ENCODE measurements around the gene IQGAP3. TPM values are rescaled to one million over a fixed set of nuclear protein-coding genes. Genes with fewer than 3 reads are reported as not detected.

IQGAP3 gene
- polyA plus RNA-seq, 3 donors: 0.03 to 0.24 TPM; not detected in 1

DNA sequence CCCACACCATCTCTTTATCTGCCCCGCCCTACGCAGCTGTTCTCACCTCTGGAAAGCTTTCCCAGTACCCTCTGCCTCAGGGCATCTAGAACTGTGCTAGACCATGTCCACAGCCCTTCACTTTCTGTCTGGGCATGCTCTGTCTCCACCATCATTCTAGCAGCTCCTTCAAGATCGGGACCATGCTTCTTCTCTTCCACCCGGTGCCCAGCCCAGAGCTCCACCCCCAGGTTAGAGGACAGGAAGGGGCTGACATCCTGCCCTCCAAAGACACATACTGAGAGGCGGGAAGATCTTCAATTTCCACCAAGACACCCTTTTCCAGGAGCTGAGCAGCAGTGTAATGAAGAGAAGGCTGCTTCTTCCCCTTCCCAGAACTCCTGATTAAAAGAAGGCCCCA, 44.1 kb downstream of the IQGAP3 start:
- H3K27ac Mint-ChIP-seq: peak overlapping the region in 3 of 7 donors; percentile 23 to 52 (median 46)
- H3K36me3 Mint-ChIP-seq: peaks cover 33 to 54% of the 10 kb centered on the region in 2 donors
- peak overlapping the region in 1 of 2 donors; percentile 14 for H3K4me3 Mint-ChIP-seq
- Histone ChIP-seq H3K4me3 (replicated peaks in 1 of 3; ENCODE audit: low read depth in 2 of 3, low read length in 3 of 3) (no peak overlapping the region), H4K20me1 (ENCODE audit: insufficient read depth, low read length) (no peaks in the 10 kb centered on the region), H3K36me3 (replicated peaks in 1 of 2; ENCODE audit: control insufficient read depth in 1 of 2, insufficient read depth in 2 of 2, low read length in 2 of 2) (peaks cover 15 to 36% of the 10 kb centered on the region in 2 donors), H3K79me2 (ENCODE audit: insufficient read depth, low read length) (peaks cover 4% of the 10 kb centered on the region), H3K4me2 (replicated peaks; ENCODE audit: extremely low read depth, low read length, poor library complexity, severe bottlenecking) (no peak overlapping the region), H3K9ac (ENCODE audit: insufficient read depth, low read length, poor library complexity, severe bottlenecking) (no peak overlapping the region), H3K27me3 (ENCODE audit: control insufficient read depth in 2 of 2, insufficient read depth in 2 of 2, low read length in 2 of 2) (no peaks in the 10 kb centered on the region), H3K27ac (ENCODE audit: low read depth in 1 of 2, low read length in 2 of 2) (peak overlapping the region in 1 of 2 donors; percentile 53), H3K4me1 (ENCODE audit: control insufficient read depth in 1 of 2, insufficient read depth in 2 of 2, low read length in 2 of 2) (peaks cover 40 to 53% of the 10 kb centered on the region in 2 donors), H2AFZ (ENCODE audit: insufficient read depth, low read depth, low read length, poor library complexity, severe bottlenecking) (peak overlapping the region; percentile 61), H3K9me3 (replicated peaks in 1 of 2; ENCODE audit: control insufficient read depth in 1 of 2, insufficient read depth in 1 of 2, low read length in 2 of 2) (no peaks in the 10 kb centered on the region)
- H3K4me1 Mint-ChIP-seq: peaks cover 47% of the 10 kb centered on the region
- TF ChIP-seq, protein P1, sequence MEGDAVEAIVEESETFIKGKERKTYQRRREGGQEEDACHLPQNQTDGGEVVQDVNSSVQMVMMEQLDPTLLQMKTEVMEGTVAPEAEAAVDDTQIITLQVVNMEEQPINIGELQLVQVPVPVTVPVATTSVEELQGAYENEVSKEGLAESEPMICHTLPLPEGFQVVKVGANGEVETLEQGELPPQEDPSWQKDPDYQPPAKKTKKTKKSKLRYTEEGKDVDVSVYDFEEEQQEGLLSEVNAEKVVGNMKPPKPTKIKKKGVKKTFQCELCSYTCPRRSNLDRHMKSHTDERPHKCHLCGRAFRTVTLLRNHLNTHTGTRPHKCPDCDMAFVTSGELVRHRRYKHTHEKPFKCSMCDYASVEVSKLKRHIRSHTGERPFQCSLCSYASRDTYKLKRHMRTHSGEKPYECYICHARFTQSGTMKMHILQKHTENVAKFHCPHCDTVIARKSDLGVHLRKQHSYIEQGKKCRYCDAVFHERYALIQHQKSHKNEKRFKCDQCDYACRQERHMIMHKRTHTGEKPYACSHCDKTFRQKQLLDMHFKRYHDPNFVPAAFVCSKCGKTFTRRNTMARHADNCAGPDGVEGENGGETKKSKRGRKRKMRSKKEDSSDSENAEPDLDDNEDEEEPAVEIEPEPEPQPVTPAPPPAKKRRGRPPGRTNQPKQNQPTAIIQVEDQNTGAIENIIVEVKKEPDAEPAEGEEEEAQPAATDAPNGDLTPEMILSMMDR (IDR thresholded peaks at IDR 0.05): no peak
- no peak for DNase-seq
- intact Hi-C loops (cut with micrococcal nuclease): loop anchor here (5.0 kb wide), 3 partner anchors 36 to 41 kb away; no protein-coding TSS in a partner anchor
- peaks cover 0 to 3% (median 0%) of the 10 kb centered on the region in 3 donors for H3K27me3 Mint-ChIP-seq (ENCODE audit: low read depth in 3 of 3)
- no peaks in the 10 kb centered on the region for H3K9me3 Mint-ChIP-seq
- 83% methylated on average over 3 of the region's 5 CpGs for WGBS (ENCODE audit: insufficient coverage)

DNA sequence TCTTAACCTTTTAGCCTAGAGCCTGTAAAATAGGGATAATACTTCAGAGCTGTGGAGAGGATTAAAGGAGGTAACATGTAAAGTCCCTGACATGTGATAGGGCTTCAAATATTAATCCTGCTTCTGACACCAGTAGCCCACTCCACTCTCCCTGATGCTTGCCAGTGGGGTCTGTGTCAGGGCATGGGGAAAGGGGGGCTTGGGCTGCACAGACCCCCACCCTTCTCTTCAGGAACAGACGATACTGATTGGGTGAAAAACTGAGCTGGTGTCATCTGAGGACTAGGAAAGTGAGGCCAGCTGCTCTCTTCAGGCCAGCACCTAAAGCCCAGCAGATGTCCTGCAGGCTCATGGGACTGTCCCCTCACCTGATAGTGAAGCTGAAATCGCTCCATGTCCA, 44.8 kb downstream of the IQGAP3 start:
- Mint-ChIP-seq H3K27me3 (ENCODE audit: low read depth in 3 of 3) (no peaks in the 10 kb centered on the region), H3K27ac (peak overlapping the region in 3 of 7 donors; percentile 23 to 36 (median 26)), H3K4me1 (peaks cover 47% of the 10 kb centered on the region), H3K9me3 (no peaks in the 10 kb centered on the region), H3K36me3 (peaks cover 28 to 48% of the 10 kb centered on the region in 2 donors), H3K4me3 (peak overlapping the region in 1 of 2 donors; percentile 30)
- no peaks in the 10 kb centered on the region for H3K27me3 ChIP-seq (ENCODE audit: control insufficient read depth in 2 of 2, insufficient read depth in 2 of 2, low read length in 2 of 2)
- 100% methylated on average over 1 of the region's 2 CpGs for WGBS (ENCODE audit: insufficient coverage)
- H3K79me2 ChIP-seq (ENCODE audit: insufficient read depth, low read length): peaks cover 4% of the 10 kb centered on the region
- H3K4me2 ChIP-seq (replicated peaks; ENCODE audit: extremely low read depth, low read length, poor library complexity, severe bottlenecking): no peak overlapping the region
- no peaks in the 10 kb centered on the region for H3K9me3 ChIP-seq (replicated peaks in 1 of 2; ENCODE audit: control insufficient read depth in 1 of 2, insufficient read depth in 1 of 2, low read length in 2 of 2)
- peak overlapping the region in 1 of 2 donors; percentile 53 for H3K27ac ChIP-seq (ENCODE audit: low read depth in 1 of 2, low read length in 2 of 2)
- H3K4me3 ChIP-seq (replicated peaks in 1 of 3; ENCODE audit: low read depth in 2 of 3, low read length in 3 of 3): no peak overlapping the region
- intact Hi-C loops (cut with micrococcal nuclease): loop anchor here (5.0 kb wide), 3 partner anchors 35 to 40 kb away; no protein-coding TSS in a partner anchor
- no peak for DNase-seq
- no peak overlapping the region for H2AFZ ChIP-seq (ENCODE audit: insufficient read depth, low read depth, low read length, poor library complexity, severe bottlenecking)
- H3K36me3 ChIP-seq (replicated peaks in 1 of 2; ENCODE audit: control insufficient read depth in 1 of 2, insufficient read depth in 2 of 2, low read length in 2 of 2): peaks cover 15 to 29% of the 10 kb centered on the region in 2 donors
- TF ChIP-seq, protein P1 (IDR thresholded peaks at IDR 0.05): no peak
- H3K9ac ChIP-seq (ENCODE audit: insufficient read depth, low read length, poor library complexity, severe bottlenecking): no peak overlapping the region
- H3K4me1 ChIP-seq (ENCODE audit: control insufficient read depth in 1 of 2, insufficient read depth in 2 of 2, low read length in 2 of 2): peaks cover 40 to 53% of the 10 kb centered on the region in 2 donors
- no peaks in the 10 kb centered on the region for H4K20me1 ChIP-seq (ENCODE audit: insufficient read depth, low read length)
